Measurements from ENCODE around the gene HADHB. TPM values are rescaled to one million over a fixed set of nuclear protein-coding genes. Genes with fewer than 3 reads are reported as not detected.
A peak's percentile ranks its signal among the peaks of the same experiment; 100 is the strongest.

HADHB gene
- total and polyA plus RNA-seq, 10 of the 15 experiments (the other 5 are each of a cell fraction or from before 2014, with no cell fraction given): 53.7 to 145 (median 85.5) TPM

DNA sequence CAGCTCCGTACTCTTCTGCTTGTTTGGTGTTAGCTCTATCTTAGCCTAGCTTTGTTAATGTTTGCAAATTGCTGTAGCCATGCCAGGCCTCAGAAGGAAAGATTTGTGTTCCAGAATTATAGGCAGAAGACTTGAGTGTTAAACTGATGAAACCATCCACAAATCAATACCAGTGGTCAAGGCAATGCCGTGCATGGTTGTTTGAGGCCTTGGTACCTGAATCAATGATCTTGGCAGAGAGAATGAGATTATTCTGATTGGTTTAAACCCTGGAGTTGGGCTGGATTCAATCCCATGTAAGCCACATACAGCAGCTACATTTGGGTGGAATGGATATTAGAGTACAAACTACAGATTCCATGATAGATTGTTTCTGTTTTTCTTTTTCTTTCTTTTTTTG, 4.9 kb downstream of the HADHB start:
- no peaks in the 10 kb centered on the region for H3K27me3 ChIP-seq (replicated peaks in 1 of 2; ENCODE audit: control insufficient read depth in 2 of 2, insufficient read depth in 2 of 2, low read length in 1 of 2)
- no peak for ATAC-seq
- no peaks in the 10 kb centered on the region for H3K36me3 ChIP-seq (ENCODE audit: control insufficient read depth in 2 of 2, insufficient read depth in 2 of 2, low read length in 1 of 2)
- intact Hi-C loops (cut with micrococcal nuclease; ENCODE audit: unreplicated experiment) (no loop called here), in situ Hi-C loops (cut with MboI) (no loop called here)
- H3K4me2 ChIP-seq (ENCODE audit: control insufficient read depth, insufficient read depth): no peak overlapping the region
- ChIA-PET POLR2A (interaction anchor here (1.6 kb wide), 1 partner anchor 22 kb away, joined by 3 read pairs; no protein-coding TSS in a partner anchor), CTCF (no interaction called here), RAD21 (ENCODE audit: unreplicated experiment) (no interaction called here), SMC1A (ENCODE audit: uncharacterized antibody, unreplicated experiment) (no interaction called here)
- no peak for DNase-seq (ENCODE audit: low read depth, low spot score)
- no peak overlapping the region for H3K4me3 ChIP-seq
- no peak for FAIRE-seq
- H2AFZ ChIP-seq (ENCODE audit: control insufficient read depth, low read depth, low read length): no peak overlapping the region
- H3K79me2 ChIP-seq (ENCODE audit: control insufficient read depth, insufficient read depth, low read length): peaks cover 74% of the 10 kb centered on the region
- TF ChIP-seq RUNX3 (IDR thresholded peaks at IDR 0.05; ENCODE audit: low read length) (no peak), ZBED1 (IDR thresholded peaks at IDR 0.05; ENCODE audit: borderline replicate concordance) (no peak), ZNF622 (IDR thresholded peaks at IDR 0.05) (no peak), LARP7 (IDR thresholded peaks at IDR 0.05) (no peak), TBL1XR1 (IDR thresholded peaks at IDR 0.05; ENCODE audit: low read depth, low read length) (no peak), RFX5 (IDR thresholded peaks at IDR 0.05; ENCODE audit: low read depth, low read length) (no peak)
- TF ChIP-seq, protein P1, sequence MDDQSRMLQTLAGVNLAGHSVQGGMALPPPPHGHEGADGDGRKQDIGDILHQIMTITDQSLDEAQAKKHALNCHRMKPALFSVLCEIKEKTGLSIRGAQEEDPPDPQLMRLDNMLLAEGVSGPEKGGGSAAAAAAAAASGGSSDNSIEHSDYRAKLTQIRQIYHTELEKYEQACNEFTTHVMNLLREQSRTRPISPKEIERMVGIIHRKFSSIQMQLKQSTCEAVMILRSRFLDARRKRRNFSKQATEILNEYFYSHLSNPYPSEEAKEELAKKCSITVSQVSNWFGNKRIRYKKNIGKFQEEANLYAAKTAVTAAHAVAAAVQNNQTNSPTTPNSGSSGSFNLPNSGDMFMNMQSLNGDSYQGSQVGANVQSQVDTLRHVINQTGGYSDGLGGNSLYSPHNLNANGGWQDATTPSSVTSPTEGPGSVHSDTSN (IDR thresholded peaks at IDR 0.05; ENCODE audit: insufficient replicate concordance, low read depth, low read length): no peak
- H3K27ac ChIP-seq (ENCODE audit: control insufficient read depth, insufficient read depth): no peak overlapping the region
- H3K9ac ChIP-seq (ENCODE audit: control insufficient read depth, insufficient read depth, low read length): no peak overlapping the region
- BruUV-seq (replicated peaks): no TSS peak
- no peaks in the 10 kb centered on the region for H4K20me1 ChIP-seq (ENCODE audit: control insufficient read depth, insufficient read depth)
- peaks cover 7% of the 10 kb centered on the region for H3K4me1 ChIP-seq (ENCODE audit: control insufficient read depth, insufficient read depth, low read length)
- 94% methylated on average over 2 of the region's 2 CpGs for WGBS (ENCODE audit: insufficient coverage, insufficient replicate concordance, low lambda C conversion rate, missing lambda C conversion rate)
- no peaks in the 10 kb centered on the region for H3K9me3 ChIP-seq (replicated peaks; ENCODE audit: control insufficient read depth, insufficient read depth, low read length)

DNA sequence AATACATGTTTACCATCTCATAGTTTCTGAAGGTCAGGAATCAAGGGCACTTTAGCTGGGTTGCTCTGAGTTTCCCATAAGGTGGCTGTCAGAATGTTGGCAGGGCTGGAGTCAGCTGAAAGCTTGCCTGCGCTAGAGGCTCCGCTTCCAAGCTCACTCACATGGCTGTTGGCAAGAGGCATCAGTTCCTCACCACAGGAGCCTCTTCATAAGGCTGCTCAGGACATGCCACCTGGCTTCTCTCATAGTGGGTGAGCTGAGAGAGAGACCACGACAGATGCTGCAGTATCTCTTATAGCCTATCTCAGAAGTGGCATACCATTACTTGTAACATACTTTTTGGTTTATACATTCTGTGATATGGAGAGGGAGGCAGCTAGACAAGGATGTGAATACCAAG, 7.2 kb downstream of the HADHB start:
- WGBS (ENCODE audit: insufficient coverage, insufficient replicate concordance, low lambda C conversion rate, missing lambda C conversion rate): 82% methylated on average over 3 of the region's 3 CpGs
- POLR2A ChIA-PET: no interaction called here
- in situ Hi-C loops (cut with MboI): no loop called here

More for the DNA sequence above, 7.2 kb downstream of the HADHB start:
- H3K79me2 ChIP-seq (ENCODE audit: control insufficient read depth, insufficient read depth, low read length): peaks cover 54% of the 10 kb centered on the region
- H3K9me3 ChIP-seq (replicated peaks; ENCODE audit: control insufficient read depth, insufficient read depth, low read length): no peaks in the 10 kb centered on the region
- H3K9ac ChIP-seq (ENCODE audit: control insufficient read depth, insufficient read depth, low read length): no peak overlapping the region
- no TSS peak for BruUV-seq (replicated peaks)
- TF ChIP-seq GATAD2B (conservative IDR thresholded peaks at IDR 0.05; ENCODE audit: low read depth): no peak
- no peak for TF ChIP-seq MYC (IDR thresholded peaks at IDR 0.05; ENCODE audit: insufficient read depth, insufficient read length, insufficient replicate concordance, low read length, severe bottlenecking)
- TF ChIP-seq KDM1A (IDR thresholded peaks at IDR 0.05; ENCODE audit: borderline replicate concordance): no peak
- no peak for TF ChIP-seq PAX8 (IDR thresholded peaks at IDR 0.05)
- no peak for TF ChIP-seq RELA (IDR thresholded peaks at IDR 0.05; ENCODE audit: borderline replicate concordance, partially characterized antibody)
- TF ChIP-seq ATF7 (IDR thresholded peaks at IDR 0.05; ENCODE audit: low read depth): no peak
- no peak for TF ChIP-seq FOS (IDR thresholded peaks at IDR 0.05; ENCODE audit: borderline replicate concordance, extremely low read depth, insufficient read length)
- no peak overlapping the region for H3K4me3 ChIP-seq
- ChIA-PET SMC1A (ENCODE audit: uncharacterized antibody, unreplicated experiment) (interaction anchor here (0.5 to 1.3 kb wide), 5 partner anchors 9 to 23 kb away, joined by 3 to 5 read pairs (median 4); no protein-coding TSS in a partner anchor), RAD21 (ENCODE audit: unreplicated experiment) (no interaction called here), CTCF (interaction anchor here (1.0 to 1.7 kb wide), 3 partner anchors 9 to 79 kb away, joined by 3 to 6 read pairs (median 3); no protein-coding TSS in a partner anchor)
- intact Hi-C loops (cut with micrococcal nuclease; ENCODE audit: unreplicated experiment): no loop called here
- peaks cover 4% of the 10 kb centered on the region; the same call in 1 of the 2 replicates for H3K4me1 ChIP-seq (ENCODE audit: control insufficient read depth, insufficient read depth, low read length)
- no peak for FAIRE-seq
- H4K20me1 ChIP-seq (ENCODE audit: control insufficient read depth, insufficient read depth): no peaks in the 10 kb centered on the region
- H3K4me2 ChIP-seq (ENCODE audit: control insufficient read depth, insufficient read depth): no peak overlapping the region
- H3K27ac ChIP-seq (ENCODE audit: control insufficient read depth, insufficient read depth): no peak overlapping the region
- peak; percentile 68 for ATAC-seq
- no peak for DNase-seq (ENCODE audit: low read depth, low spot score)
- H3K27me3 ChIP-seq (replicated peaks in 1 of 2; ENCODE audit: control insufficient read depth in 2 of 2, insufficient read depth in 2 of 2, low read length in 1 of 2): no peaks in the 10 kb centered on the region
- peaks cover 0 to 2% of the 10 kb centered on the region in 2 experiments; a peak in 1 of 4 replicates for H3K36me3 ChIP-seq (ENCODE audit: control insufficient read depth in 2 of 2, insufficient read depth in 2 of 2, low read length in 1 of 2)
- no peak overlapping the region for H2AFZ ChIP-seq (ENCODE audit: control insufficient read depth, low read depth, low read length)
